Raji (cell line): ENCODE measurements around the gene RCVRN.

Experiments used
- POLR2A ChIP-seq: IDR thresholded peaks from 2 replicates; pipeline ENCODE4 v1.6.1; 2011; ENCODE audit warnings: low read depth, low read length, control low read depth; ENCODE audit not compliant: insufficient read depth

RCVRN gene

DNA sequence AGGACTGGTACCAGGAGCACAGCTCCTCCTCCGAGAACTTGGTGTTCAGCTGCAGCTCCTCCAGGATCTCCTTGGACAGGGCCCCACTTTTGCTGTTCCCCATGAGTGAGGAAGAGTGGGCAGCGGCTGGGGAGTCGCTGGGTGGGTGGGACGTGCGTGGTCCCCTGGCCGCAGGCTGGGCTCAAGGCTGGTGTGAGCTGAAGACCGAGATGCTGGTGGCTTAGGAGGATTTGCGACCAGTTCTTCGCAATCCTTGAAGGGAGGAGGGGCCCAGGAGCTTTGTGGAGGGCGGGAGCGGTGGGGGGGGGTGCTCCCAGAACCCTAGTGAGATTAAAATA lies at the start of gene RCVRN:
Gene RCVRN, minus strand, starts transcription at position 194 of the 338 bp plus-strand sequence. Its CDS starts 91 bp downstream, at position 103.
- TF ChIP-seq POLR2A: no peak

DNA sequence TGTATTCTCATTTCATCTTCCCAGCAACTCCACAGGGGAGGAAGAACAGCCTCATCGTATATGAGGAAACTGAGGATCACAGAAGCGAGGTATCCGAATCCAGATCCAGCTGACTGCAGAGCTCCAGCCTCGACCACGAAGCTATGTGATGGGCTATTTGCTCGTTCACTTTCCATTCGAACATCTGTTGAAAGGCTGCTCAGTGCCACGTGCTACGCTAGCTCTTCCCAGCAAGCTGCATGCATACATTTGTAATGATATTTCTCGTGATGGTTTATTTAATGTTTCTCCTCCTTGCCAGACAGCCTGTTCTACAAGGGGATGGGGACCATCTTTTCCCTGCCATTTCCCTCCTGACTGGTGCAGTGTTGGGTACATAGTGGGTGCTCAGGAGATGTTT lies 48.4 kb upstream of the RCVRN start:
- TF ChIP-seq POLR2A: no peak

DNA sequence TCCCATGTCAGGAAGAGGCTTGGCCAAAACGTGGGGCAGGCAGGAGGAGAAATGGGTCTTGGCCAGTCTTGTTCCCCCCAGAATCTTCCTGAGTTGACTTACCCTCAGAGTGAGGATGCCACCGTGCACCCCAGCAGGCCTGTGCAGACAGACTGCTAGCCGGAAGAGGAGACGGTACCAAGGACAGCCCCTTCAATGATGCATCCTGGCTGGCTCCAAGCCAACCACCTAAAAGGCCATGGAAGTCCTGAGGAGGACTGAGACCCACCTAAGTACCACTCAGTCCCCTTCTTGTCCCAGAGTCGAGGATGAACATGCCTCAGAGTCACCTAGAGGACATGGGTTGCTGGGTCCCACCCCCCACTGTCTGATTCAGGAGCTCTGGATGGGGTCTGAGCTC lies 46.7 kb upstream of the RCVRN start:
- no peak for TF ChIP-seq POLR2A

- no peak for TF ChIP-seq POLR2A
These were observed 43.9 kb upstream of the RCVRN start for GRCh38 chr17:9948928-9949327.

GRCh38 chr17:9944704-9945103 lies 39.6 kb upstream of the RCVRN start:
- no peak for TF ChIP-seq POLR2A

GRCh38 chr17:9943343-9943742 lies 38.3 kb upstream of the RCVRN start:
- TF ChIP-seq POLR2A: no peak

DNA sequence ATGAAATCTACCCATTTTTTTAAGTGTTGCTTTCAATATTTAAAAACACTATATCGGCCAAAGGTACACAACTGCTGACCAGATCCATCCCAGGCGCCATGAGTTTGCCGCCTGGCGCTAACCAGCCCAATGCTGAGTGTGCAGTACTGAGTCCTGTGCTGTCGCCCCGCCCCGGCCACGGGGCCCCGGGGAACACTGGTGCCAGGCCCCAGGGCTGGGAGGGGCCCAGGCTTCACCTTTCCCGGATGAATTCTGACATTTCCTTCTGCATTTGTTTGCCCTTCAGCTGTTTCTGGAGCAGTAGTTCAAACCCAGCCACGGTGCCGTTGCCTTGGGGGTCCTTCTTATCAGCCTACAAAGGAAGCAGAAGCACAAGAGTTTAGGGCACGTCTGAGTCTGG lies 37.8 kb upstream of the RCVRN start:
- TF ChIP-seq POLR2A: no peak

DNA sequence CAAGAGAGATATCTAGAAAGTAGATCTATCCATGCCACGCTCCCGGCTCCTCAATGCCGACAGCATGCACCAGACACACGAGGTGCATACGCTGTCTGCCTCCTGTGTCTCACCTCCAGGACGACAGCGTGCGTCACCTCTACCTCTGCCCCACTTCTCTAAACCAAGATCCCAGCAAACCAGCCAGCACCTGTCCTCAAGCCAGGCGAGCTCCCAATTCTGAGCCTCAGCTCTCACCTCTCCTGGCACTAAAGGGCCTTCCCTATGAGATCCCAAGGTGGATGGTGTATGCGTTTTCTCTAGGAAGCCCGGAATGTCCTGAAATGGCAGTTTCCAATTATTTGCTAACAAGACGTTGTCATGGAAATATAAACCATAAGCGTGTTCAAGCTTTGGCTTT lies 36.2 kb upstream of the RCVRN start:
- TF ChIP-seq POLR2A: no peak

GRCh38 chr17:9940841-9941240 lies 35.8 kb upstream of the RCVRN start:
- TF ChIP-seq POLR2A: no peak

- no peak for TF ChIP-seq POLR2A
These were observed 33.7 kb upstream of the RCVRN start for GRCh38 chr17:9938764-9939163.

- TF ChIP-seq POLR2A: no peak
These were observed 32.8 kb upstream of the RCVRN start for GRCh38 chr17:9937901-9938300.

DNA sequence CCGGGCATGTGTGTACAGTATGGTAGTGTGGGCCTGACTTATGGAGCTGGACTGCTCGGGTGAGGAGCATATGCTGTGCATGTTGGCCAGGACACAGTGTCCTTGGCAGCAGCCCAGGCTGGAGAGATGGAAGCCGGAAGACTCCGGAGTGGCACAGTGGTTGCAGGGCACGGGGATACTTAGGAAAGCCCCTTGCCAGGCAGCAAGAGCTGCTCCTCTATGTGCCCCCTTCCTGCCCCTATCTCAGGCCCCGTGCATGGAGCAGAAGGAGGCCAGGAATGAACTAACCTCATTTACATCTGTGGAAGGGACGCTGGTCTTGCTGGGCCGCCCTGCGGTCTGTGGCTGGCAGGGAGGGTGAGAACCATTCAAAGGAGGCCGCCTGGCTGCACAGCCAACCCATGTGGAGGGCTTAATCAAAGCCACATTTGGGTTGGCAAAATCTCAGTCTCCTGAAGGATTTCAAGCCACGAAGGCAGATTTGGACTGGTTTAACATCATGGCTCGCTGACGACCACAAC lies 32.2 kb upstream of the RCVRN start:
- no peak for TF ChIP-seq POLR2A

GRCh38 chr17:9936095-9936494 lies 31.0 kb upstream of the RCVRN start:
- no peak for TF ChIP-seq POLR2A

DNA sequence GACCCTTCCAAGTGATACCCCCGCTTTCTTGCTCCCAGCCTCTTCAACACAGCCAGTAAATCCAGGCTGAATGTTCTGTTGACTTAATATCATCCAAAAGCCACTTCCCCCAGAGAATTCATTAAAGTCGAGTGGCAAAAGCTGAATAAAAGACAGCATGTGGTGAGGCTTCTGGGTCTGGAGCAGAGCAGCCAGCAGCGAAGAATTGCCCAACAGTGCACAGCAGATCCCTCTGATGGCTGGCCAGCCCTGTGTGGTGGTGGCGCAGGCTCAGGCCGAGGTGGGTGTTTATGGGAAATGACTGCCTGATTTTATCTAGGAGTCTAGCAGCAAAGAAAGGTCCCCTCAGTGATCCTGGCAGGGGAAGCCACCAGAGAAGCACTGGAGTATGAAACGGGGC lies 30.3 kb upstream of the RCVRN start:
- TF ChIP-seq POLR2A: no peak

DNA sequence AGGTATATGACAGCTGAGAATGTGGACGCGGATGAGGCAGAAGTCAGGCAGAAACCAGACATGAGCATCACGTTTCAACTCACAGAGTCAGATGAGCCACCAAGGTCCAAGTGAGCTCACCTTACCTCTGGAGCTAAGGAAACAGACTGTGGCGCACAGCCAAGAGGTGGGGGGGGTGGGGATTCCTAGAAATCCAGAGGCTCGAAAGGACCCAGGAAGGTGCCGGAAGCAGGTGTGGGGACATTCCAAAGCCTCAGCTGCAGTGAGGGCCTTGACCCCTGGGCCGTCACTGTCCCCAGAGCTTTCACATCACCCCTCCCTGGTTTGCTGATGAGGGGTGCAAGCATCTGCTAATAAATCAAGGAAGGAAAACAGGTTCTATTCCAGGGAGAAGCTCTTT lies 29.3 kb upstream of the RCVRN start:
- no peak for TF ChIP-seq POLR2A

DNA sequence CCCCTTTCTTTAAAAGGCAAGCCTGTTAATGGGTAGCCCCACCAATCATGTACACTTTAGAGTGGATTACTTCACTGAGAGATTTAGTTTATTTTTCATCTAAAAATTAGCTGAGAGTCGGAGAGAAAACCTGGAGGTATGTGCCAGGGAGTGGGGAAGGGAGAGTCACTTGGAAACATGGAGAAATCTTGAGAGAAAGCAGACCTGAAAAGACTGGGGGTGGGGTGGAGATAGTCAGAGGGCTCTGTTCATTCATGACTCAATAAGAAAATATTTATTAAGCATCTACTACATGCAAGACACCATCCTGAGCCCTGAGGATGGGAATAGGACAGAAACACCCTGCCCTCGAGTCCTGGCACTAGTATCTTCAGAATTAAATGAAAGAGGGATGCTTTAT lies 27.4 kb upstream of the RCVRN start:
- TF ChIP-seq POLR2A: no peak

DNA sequence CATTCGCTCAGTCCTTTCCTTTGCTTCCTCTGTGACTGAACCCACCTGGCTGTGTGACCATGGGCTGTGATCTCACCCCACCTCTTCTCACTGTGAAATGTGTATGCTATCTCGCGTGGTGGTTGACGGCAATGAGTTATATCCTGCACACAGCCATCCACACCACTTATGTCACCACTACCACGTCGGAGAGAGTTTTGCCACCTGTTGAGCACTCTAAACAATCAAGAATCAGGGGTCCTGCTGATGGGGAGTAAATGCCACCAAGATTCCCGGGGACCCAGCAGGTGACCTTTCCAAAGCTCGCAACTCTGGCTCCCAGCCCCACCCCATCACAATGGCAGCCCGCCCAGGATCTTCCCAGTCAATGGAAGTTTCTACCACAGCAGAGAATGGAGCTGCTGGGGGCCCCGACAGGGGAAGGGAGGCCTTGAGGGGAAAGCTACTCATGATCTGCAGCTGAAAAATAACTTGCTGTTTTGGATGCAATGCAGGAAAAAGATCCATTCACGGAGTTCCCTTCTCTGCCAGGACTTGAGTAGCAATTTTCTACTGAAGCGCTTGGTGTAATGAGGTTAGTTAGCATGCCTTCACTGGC lies 26.2 kb upstream of the RCVRN start:
- TF ChIP-seq POLR2A: no peak
